HG03565 (cell line): Measurements from ENCODE around the gene WBP1L.
"Not testable (repeated sequence)": the region's sequence is repeated elsewhere in the genome, so short reads cannot be mapped to it uniquely, and the experiment has no call there.

Experiments
- ATAC-seq: cut with Tn5 transposase; IDR thresholded peaks from one replicate; pipeline ENCODE4 v1.9.1; 2021; ENCODE audit warnings: mild to moderate bottlenecking, moderate library complexity; ENCODE audit not compliant: unreplicated experiment

Gene WBP1L

GRCh38 chr10:102743588-102744373 is at the start of gene WBP1L:
Gene WBP1L, plus strand, starts transcription at chr10:102743948. Its CDS starts 106 bp downstream, at chr10:102744054.
- ATAC-seq = peak; percentile 94

DNA sequence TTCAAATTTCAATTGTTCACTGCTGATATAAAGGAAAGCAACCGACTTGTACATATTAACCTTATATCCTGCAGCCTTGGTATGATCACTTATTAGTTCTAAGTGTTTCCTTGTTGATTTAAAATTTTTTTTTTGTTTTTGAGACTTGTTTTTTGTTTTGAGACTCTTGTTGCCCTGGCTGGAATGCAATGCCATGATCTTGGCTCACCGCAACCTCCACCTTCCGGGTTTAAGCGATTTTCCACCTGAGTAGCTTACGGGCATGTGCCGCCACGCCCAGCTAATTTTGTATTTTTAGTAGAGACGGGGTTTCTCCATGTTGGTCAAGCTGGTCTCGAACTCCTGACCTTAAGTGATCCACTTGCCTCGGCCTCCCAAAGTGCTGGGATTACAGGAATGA is 48.3 kb upstream of the WBP1L start:
- ATAC-seq = not testable (repeated sequence)

- no peak for ATAC-seq
These were observed 47.0 kb upstream of the WBP1L start for GRCh38 chr10:102696736-102697135.

DNA sequence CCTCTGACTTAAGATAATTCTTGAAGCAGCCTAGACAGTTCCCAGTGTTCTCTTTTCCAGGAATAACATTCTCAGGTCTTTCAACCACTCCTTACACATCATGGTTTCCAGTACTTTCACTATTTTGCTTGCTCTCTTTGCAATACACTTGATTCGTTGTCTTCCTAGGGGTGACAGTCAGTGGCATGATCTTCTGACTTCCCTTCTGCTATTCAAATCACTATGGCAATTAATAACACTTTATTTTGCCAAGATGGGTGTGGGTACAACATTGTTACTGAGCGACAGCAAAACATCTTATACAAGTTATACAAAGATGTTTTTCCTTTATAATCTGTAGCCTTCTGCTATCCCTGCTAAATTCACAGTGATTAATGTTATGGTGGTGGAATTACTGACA is 44.9 kb upstream of the WBP1L start:
- ATAC-seq = no peak

- ATAC-seq = no peak
These were observed 42.5 kb upstream of the WBP1L start for GRCh38 chr10:102701272-102701671.

DNA sequence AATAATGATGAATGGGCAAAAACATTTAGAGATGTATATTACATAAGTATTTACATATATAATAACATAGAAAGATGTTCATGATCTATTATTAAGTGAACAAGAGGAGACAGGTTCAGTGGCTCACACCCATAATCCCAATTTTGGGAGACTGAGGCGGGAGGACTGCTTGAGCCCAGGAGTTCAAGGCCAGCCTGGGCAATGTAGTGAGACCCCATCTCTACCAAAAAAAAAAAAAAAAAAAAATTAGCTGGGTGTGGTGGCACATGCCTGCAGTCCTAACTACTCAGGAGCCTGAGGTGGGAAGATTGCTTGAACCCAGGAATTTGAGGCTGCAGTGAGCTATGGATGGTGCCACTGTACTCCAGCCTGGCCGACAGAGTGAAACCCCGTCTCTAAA is 42.0 kb upstream of the WBP1L start:
- ATAC-seq = no peak

GRCh38 chr10:102702742-102703141 is 41.0 kb upstream of the WBP1L start:
- no peak for ATAC-seq

DNA sequence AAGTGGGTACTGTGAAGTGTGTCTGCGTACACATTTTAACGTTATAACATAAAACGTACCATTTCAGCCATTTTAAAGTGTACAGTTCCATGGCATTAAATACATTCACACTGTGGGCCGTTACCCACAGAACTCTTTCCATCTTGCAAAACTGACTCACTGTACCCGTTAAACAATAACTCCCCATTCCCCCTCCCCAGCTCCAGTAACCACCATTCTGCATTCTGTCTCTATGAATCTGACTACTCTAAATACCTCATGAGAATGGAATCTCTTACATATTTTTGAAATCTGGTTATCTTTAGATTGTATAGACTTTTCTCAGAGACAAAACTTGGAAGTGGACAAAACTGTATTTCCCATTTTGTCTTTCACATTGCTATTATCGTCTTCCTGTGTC is 38.8 kb upstream of the WBP1L start:
- ATAC-seq = no peak

GRCh38 chr10:102705531-102705930 is 38.2 kb upstream of the WBP1L start:
- ATAC-seq = no peak

- no peak for ATAC-seq
These were observed 33.1 kb upstream of the WBP1L start for GRCh38 chr10:102710609-102711008.

DNA sequence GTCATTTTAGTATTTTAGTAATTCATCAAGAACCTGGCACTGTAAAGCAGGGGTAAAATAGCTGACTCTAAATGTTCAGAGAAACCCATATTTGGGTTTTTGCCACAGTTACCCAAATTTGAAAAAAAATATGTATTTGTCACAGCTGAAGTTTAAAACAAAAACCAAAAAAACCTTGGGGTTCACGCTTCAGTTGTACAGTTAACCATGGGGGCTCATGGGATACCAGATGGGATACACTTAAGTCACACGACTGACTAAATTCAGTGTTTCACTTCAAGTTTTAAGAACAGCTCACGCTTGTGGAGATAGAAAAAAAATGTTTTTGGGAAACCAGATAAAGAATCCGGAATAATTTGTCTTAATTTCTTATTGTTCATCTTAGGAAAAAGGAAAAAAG is 31.7 kb upstream of the WBP1L start:
- ATAC-seq = no peak

- ATAC-seq = no peak
These were observed 30.8 kb upstream of the WBP1L start for GRCh38 chr10:102712843-102713538.

DNA sequence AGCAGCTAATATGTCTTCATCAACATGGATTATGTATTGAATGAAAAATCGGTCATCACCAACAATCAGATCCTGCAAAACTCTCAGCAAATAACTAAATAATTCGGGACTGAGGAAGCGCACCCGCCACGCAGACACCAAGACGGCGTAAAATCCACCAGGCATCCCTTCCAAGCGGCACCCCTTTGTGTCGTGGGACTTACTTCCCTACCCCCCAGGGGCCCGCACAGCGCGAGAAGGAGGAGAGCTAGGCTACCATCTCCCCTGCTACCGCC is 30.3 kb upstream of the WBP1L start:
- ATAC-seq = no peak

DNA sequence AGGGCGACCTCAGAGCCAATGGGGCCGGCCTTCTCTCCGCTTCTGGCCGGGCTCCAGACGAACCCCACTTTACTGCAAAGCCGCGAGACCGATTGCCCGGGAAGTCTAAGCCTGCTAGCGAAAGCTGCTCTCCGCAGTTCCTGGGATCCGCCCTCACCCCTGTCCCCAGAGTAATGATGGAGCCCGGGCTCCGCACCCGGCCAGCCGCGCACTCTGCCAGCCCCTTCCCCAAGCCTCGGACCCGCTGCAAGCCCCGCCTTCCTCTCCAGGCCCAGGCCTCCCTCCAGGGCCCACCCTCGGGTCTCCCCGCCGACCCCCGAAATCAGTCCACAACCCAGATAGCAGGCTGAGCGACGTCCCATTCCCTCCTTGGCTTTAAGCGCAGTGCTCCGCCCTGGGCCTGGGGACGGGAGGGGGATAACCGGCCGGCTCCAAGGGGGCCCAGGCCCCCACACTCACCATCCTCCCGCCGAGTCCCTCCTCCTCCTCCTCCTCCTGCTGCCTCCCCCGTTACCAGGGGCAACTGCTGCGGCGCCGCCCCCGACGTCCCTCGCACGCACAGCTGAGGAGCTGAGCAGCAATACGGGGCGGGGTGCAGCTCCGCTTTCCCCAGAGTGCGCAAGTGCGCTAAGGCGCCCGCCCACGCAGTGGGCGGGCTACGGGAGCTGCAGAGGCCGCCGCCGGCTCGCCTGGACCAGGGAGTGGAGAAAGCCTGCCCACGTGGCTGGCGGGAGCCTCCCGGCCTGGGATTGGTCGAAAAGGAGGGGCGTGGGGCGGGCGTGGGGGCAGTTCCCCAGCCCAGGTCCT is 29.7 kb upstream of the WBP1L start, which contains the start of gene ARL3:
TSS of gene ARL3 (minus strand) at position 584 of the 807 bp plus-strand sequence. CDS start at position 462, 122 bp downstream.
- ATAC-seq = peak; percentile 72

DNA sequence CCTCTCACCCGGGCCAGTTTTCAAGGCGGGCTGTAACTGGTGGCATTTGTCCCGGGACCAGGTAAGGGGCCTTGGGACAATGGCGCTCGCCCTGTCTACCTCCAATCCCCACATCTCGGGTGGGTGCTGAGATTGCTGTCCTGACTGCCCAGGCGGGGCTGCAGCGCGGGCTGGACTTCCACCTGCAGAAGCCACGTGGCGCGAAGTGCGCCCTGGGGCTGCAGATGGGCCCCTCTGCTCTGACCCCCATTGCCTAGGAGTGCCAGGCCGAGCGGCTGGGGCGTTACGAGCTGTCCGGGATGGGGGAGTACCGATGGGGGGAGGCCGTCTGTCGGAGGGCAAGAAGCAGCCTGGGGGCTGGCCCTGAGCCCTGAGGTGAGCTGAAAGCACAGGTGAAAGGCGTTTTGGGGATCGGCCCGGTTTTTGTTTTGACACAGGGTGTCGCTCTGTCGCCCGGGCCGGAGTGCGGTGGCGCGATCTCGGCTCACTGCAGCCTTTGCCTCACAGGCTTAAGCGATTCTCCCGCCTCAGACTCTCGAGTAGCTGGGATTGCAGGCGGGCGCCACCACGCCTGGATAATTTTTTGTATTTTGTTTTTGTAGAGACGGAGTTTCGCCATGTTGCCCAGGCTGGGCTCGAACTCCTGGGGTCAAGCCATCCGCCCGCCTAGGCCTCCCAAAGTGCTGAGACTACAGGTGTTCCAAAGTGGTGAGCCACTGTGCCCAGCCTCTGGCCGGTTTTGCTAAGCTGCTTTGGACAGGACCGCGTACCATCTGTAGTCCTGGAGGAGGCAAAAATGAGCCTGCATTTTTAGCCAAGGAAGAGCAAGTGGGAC is 28.9 kb upstream of the WBP1L start, which contains the start of gene SFXN2:
TSS of gene SFXN2 (plus strand) at position 16 of the 835 bp plus-strand sequence. CDS start 12,001 bp downstream, outside the sequence.
- peak; percentile 16 for ATAC-seq

DNA sequence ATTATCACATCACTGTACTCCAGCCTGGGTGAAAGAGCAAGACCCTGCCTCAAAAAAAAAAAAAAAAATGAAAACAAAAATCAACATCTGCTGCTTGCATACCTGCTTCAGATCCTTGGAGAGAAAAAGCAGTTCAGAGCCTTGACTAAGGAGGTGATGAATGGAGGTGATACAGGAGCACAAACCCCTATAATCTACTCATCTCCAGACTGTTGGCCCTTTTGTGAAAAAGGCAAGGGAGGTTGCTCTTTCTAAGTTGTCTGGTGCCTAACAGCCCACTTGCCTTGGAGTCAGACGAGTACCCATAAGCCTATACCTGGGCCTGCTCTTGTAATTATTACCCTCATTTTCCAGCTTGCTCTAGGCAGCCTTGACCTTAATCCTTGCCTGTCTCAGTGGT is 27.9 kb upstream of the WBP1L start:
- no peak for ATAC-seq

DNA sequence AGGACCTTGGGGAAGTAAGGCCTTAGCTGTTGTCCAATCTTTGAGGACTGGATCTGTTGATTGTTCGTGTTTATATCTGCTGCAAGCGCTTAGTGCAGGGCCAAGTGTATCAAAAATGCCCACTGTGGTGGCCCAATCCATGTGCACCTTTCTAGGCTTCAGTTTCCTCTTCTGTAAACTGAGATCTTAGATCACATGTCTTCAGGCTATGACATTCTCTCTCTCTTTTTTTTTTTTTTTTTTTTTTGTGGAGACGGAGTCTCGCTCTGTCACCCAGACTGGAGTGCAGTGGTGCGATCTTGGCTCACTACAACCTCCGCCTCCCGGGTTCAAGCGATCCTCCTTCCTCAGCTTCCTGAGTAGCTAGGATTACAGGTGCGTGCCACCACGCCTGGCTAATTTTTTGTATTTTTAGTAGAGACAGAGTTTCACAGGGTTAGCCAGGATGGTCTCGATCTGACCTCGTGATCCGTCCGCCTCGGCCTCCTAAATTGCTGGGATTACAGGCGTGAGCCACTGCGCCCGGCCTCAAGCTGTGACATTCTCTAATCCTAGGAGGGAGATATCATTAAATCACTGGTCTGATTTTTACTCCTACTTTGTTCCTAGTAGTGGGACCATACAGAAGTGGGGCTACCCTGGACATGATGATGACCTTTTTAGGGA is 26.7 kb upstream of the WBP1L start:
- not testable (repeated sequence) for ATAC-seq

DNA sequence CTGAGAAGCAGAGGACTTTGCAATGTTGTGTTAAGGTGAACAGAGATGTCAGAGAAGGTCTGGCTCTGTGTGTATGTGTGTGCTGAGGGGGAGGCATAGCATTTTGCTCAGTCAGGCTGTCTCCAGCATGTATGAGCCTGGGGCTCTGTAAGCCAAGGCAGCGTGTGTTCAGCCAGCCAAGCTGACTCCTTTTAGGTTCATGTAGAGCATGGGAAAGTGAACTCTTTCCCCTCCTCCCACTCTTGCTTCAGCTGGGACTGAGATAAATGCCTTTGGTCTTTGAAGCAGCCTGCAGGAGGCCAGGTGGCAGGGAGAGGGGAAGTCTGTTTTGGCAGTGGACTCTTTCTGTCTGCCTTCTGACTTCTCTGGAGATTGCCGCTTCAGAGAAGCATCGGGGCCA is 25.5 kb upstream of the WBP1L start:
- no peak for ATAC-seq

DNA sequence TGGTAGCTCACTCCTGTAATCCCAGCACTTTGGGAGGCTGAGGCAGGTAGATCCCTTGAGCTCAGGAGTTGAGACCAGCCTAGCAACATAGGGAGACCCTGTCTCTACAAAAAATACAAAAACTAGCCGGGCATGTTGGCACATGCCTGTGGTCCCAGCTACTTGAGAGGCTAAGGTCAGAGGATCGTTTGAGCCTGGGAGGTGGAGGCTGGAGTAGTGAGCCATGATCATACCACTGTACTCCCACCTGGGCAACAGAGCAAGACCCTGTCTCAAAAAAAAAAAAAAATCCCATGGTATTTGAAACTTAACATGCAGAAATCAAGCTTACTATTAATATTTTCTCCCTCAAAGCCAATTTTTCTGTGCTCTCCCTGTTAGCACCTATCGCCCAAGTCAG is 23.4 kb upstream of the WBP1L start:
- no peak for ATAC-seq

- ATAC-seq = no peak
These were observed 22.9 kb upstream of the WBP1L start for GRCh38 chr10:102720775-102721301.
